Lower leg skin (tissue), 4 donors: ENCODE results near the gene VSTM1. TPM values are rescaled to one million over a fixed set of nuclear protein-coding genes. Genes with fewer than 3 reads are reported as not detected.
"Not testable (repeated sequence)": the region's sequence is repeated elsewhere in the genome, so short reads cannot be mapped to it uniquely, and the experiment has no call there.

ENCODE experiments used
- DNase-seq, 2 donors: peaks; one replicate each; pipeline ENCODE4 v3.0.0-alpha.2; 2019; ENCODE audit warnings: low spot score in 2 of 2
- H3K4me3 ChIP-seq: fragments of 200-600 bp; sonication (generic); 2 replicates; pipeline ENCODE4 v1.5.1; 2017; ENCODE audit warnings: mild to moderate bottlenecking, low read depth; ENCODE audit not compliant: poor library complexity, severe bottlenecking
- POLR2A ChIP-seq, 2 donors: fragments of 450-650 bp; IDR thresholded peaks; one replicate each; pipeline ENCODE4 v1.6.1; 2016 to 2017; ENCODE audit warnings: antibody characterized with exemption in 2 of 2, mild to moderate bottlenecking in 1 of 2, moderate library complexity in 1 of 2
- WGBS, 2 donors: methylation state at CpG; one replicate each; pipeline ENCODE4 v1.1.5; 2018; 5-methylcytosine and 5-hydroxymethylcytosine counted together
- intact Hi-C: fragments of 100-400 bp; cut with DNase I; formaldehyde crosslinking; loops from one replicate; pipeline ENCODE4 v1.15.0; 2023; ENCODE audit warnings: low total_unique reads
- total RNA-seq, 4 donors: library from RNA; depleted of rRNA; stranded (reverse); fragments of >200 nt; gene quantifications; one replicate each; pipeline ENCODE4 v1.1.0, GENCODE V29; 2016
- TF ChIP-seq, protein P1 (sequence below), 3 donors: fragments of 450-650 bp; IDR thresholded peaks; one replicate each; pipeline ENCODE4 v1.5.1; 2016; ENCODE audit warnings: antibody characterized with exemption in 3 of 3, mild to moderate bottlenecking in 3 of 3, moderate library complexity in 2 of 3

Gene VSTM1
- total RNA-seq, 4 donors from 2014 or later: not detected

DNA sequence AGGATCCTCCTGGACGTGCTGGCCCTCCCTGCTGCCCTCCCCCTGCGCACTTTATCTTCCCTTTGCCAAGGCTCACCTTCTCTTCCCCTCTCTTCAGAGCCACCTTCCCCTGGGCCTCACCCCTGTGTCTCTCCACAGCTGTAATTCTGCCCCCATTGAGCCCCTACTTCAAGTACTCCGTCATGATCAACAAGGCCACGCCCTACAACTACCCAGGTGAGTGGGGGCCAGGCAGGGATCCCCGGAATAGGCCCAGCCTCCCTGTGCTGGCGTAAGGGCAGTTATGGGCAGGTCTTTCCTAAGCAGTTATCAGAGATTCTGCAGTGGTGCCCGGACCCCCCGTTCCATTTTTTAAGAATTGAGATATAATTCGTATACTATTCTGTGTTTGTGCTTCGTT, 42.1 kb upstream of the VSTM1 start:
- intact Hi-C loops: no loop called here
- TF ChIP-seq POLR2A (IDR thresholded peaks at IDR 0.05): no peak
- TF ChIP-seq, protein P1, sequence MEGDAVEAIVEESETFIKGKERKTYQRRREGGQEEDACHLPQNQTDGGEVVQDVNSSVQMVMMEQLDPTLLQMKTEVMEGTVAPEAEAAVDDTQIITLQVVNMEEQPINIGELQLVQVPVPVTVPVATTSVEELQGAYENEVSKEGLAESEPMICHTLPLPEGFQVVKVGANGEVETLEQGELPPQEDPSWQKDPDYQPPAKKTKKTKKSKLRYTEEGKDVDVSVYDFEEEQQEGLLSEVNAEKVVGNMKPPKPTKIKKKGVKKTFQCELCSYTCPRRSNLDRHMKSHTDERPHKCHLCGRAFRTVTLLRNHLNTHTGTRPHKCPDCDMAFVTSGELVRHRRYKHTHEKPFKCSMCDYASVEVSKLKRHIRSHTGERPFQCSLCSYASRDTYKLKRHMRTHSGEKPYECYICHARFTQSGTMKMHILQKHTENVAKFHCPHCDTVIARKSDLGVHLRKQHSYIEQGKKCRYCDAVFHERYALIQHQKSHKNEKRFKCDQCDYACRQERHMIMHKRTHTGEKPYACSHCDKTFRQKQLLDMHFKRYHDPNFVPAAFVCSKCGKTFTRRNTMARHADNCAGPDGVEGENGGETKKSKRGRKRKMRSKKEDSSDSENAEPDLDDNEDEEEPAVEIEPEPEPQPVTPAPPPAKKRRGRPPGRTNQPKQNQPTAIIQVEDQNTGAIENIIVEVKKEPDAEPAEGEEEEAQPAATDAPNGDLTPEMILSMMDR (IDR thresholded peaks at IDR 0.05): no peak
- no peak for DNase-seq
- 92% methylated on average over 10 of the region's 10 CpGs for WGBS, 2 donors
- H3K4me3 ChIP-seq: no peak overlapping the region

DNA sequence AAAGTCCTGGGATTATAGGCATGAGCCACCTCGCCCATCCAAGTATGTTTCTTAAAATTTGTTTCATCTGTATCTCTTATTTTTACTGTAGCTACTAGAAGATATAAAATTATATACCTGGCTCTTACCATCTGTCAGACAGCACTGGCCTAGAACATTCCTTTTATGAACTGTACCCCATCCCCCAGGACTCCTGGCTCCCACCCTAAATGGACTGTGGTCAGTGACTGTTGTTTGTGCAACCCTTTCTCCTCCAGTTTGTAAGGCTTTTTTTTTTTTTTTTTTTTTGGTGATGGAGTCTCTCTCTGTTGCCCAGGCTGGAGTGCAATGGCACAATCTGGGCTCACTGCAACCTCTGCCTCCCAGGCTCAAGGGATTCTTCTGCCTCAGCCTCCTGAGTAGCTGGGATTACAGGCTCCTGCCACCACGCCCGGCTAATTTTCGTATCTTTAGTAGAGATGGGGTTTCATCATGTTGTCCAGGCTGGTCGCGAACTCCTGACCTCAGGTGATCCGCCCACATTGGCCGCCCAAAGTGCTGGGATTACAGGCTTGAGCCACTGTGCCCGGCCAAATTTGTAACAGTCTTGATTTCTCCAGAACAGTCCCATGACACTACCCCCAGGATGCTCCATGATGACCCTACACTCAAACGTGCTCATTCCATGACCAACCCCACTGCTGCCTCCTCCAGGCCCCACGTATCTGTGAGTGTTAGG, 41.5 kb upstream of the VSTM1 start:
- no peak overlapping the region for H3K4me3 ChIP-seq
- 81 to 88% methylated on average over 11 of the region's 11 CpGs for WGBS, 2 donors
- TF ChIP-seq, protein P1 (IDR thresholded peaks at IDR 0.05): no peak
- TF ChIP-seq POLR2A (IDR thresholded peaks at IDR 0.05): no peak
- intact Hi-C loops: no loop called here
- DNase-seq: no peak

DNA sequence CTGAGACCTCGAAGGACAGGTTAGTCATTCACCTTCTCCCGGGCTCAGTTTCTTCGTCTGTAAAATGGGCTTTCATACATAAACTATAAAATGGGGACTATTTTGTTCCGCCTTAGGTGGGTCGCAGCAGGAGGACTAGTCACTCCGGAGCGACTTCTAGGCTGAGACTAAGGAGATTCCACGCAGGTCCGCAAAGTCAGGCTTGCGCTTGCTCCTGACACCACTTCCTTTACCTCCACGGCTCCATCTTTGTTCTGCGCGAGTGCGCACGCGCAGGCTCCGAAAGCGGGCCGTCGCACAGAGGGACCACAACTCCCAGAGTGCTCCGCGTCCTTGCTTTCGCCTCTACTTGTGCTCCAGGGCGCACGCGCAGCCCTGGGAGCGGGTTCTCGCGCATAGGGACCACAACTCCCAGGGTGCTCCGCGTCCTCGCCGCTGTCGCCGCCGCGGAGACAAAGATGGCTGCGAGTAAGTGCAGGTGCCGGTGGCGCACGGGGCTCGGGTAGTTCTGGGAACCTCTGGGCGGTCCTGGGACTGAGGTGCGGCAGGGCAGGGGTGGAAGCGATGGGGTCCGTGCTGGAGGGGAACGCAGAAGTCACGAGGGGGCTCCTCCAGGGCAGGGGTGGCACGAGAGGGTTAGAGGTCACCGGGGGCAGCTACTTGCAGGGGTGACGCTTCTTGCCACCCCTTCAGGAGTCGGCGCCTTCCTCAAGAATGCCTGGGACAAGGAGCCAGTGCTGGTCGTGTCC, 38.9 kb upstream of the VSTM1 start, which contains the start of gene NDUFA3:
Gene NDUFA3, plus strand, starts transcription at position 435 of the 749 bp plus-strand sequence. Its CDS starts 24 bp downstream, at position 459.
- H3K4me3 ChIP-seq: peak within 1 kb of the TSS; percentile 70
- TF ChIP-seq POLR2A (IDR thresholded peaks at IDR 0.05): no peak
- TF ChIP-seq, protein P1 (IDR thresholded peaks at IDR 0.05): no peak
- 3 to 4% methylated on average over 40 to 54 of the region's 54 CpGs for WGBS, 2 donors

DNA sequence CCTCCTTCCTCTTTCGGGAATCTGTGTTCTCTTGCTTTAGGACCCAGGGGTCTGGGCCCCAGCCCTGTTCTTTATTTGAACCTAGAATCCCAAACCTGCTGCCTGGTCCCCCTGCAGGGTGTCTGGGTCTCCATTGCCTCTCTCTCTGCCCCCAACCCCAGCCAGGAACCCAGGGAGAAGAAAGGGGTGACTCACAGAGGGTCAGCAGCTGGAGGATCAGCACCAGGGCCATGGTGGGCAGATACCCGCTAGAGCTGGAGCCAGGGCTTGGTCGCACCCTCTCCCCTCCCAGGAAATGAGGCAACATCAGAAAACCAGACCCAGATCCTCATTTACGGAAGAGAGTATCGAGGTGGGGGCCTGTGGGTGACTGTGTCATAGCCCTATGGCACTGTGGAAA, 36.9 kb upstream of the VSTM1 start, which contains the start of gene OSCAR:
Gene OSCAR, minus strand, starts transcription at position 243 of the 400 bp plus-strand sequence. Its CDS starts 11 bp downstream, at position 232.
- DNase-seq: no peak
- H3K4me3 ChIP-seq: no peak within 1 kb of the TSS
- 48 to 49% methylated on average over 5 of the region's 5 CpGs for WGBS, 2 donors
- intact Hi-C loops: no loop called here
- TF ChIP-seq, protein P1 (IDR thresholded peaks at IDR 0.05): no peak
- TF ChIP-seq POLR2A (IDR thresholded peaks at IDR 0.05): no peak

More for the DNA sequence above, 38.9 kb upstream of the VSTM1 start, which contains the start of gene NDUFA3:
- intact Hi-C loops: no loop called here
- peak; percentile 97 to 99 for DNase-seq

DNA sequence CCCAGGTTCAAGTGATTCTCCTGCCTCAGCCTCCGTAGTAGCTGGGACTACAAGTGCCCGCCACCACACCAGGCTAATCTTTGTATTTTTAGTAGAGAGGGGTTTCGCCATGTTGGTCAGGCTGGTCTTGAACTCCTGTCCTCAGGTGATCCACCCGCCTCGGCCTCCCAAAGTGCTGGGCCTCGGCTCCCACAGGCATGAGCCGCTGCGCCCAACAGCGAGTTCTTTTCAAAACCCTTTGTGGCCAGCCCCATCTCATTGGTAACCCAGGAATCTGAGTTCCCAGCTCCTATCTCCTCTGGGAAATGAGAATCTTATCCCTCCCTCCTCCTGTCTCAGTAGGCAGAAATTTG, 36.2 kb upstream of the VSTM1 start:
- intact Hi-C loops, H3K4me3 ChIP-seq, DNase-seq: not testable (repeated sequence)
- 81 to 88% methylated on average over 9 of the region's 9 CpGs for WGBS, 2 donors

DNA sequence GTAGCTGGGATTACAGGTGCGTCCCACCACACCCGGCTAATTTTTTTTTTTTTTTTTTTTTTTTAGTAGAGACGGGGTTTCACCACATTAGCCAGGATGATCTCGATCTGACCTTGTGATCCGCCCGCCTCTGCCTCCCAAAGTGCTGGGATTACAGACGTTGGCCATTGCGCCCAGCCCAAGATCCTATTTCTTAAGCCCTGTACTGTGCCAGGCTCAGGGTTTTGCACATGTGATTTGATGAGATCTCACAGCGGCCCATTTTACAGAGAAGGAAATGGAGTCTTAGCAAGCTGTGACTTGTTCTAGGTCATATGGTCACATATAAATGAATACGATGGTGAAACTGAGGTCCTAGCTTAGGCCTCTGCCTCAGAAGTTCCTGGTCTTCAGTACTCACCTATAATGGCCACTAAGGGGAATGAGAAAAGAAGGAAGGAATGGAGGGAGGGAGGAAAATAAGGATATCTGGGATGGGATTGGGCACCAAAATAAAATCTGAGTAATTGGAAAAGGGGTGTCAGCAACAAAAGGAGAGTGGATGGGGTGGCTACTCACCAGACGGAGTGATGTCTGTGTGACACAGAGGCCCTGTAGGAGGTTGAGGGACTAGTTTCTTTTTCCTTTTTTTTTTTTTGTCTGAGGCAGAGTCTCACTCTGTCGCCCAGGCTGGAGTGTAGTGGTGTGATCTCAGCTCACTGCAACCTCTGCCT, 35.6 kb upstream of the VSTM1 start:
- no peak for DNase-seq
- TF ChIP-seq, protein P1 (IDR thresholded peaks at IDR 0.05): no peak
- no peak for TF ChIP-seq POLR2A (IDR thresholded peaks at IDR 0.05)
- no peak overlapping the region for H3K4me3 ChIP-seq
- 86 to 89% methylated on average over 11 to 12 of the region's 12 CpGs for WGBS, 2 donors
- intact Hi-C loops: no loop called here
